ENCODE results near the gene PTCH2.

- TF ChIP-seq CTCF (IDR thresholded peaks at IDR 0.05; ENCODE audit: low read length), result peak; percentile 97
- no peak for TF ChIP-seq EZH2 (IDR thresholded peaks at IDR 0.05; ENCODE audit: borderline replicate concordance, low read length)
These were observed 56.8 kb downstream of the PTCH2 start for GRCh38 chr1:44786138-44786840.
